GM12873 (cell line): ENCODE data around the gene JMJD6.

Experiments
- TF ChIP-seq, protein P1 (sequence below): IDR thresholded peaks from 2 replicates; pipeline ENCODE4 v1.5.1; 2012; ENCODE audit warnings: low read depth, mild to moderate bottlenecking, moderate library complexity, low read length, control low read depth; ENCODE audit not compliant: insufficient read depth; ENCODE audit errors: missing control alignments

JMJD6 gene

DNA sequence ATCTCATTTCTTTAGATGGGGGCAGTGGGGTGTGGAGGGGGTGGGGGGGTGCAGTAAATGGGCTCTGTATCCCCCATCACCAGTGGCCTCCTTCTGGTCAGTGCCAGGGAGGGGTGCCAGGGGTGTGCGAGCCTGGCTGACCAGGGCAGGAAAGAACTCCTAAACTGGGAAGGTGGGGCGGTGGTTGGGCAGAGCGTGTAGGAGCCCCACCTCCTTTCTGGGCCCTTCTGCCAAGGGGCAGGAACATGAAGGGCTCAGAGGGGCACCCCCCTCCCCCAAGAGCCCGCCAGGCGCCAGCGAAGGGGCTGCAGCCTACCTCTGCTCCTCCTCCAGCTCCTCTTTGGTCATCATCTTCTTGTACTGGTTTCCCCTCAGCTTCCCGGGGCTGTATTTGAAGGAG, 41.6 kb downstream of the JMJD6 start:
- TF ChIP-seq, protein P1, sequence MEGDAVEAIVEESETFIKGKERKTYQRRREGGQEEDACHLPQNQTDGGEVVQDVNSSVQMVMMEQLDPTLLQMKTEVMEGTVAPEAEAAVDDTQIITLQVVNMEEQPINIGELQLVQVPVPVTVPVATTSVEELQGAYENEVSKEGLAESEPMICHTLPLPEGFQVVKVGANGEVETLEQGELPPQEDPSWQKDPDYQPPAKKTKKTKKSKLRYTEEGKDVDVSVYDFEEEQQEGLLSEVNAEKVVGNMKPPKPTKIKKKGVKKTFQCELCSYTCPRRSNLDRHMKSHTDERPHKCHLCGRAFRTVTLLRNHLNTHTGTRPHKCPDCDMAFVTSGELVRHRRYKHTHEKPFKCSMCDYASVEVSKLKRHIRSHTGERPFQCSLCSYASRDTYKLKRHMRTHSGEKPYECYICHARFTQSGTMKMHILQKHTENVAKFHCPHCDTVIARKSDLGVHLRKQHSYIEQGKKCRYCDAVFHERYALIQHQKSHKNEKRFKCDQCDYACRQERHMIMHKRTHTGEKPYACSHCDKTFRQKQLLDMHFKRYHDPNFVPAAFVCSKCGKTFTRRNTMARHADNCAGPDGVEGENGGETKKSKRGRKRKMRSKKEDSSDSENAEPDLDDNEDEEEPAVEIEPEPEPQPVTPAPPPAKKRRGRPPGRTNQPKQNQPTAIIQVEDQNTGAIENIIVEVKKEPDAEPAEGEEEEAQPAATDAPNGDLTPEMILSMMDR: no peak

GRCh38 chr17:76683921-76684745, 42.3 kb downstream of the JMJD6 start:
- TF ChIP-seq, protein P1: no peak

DNA sequence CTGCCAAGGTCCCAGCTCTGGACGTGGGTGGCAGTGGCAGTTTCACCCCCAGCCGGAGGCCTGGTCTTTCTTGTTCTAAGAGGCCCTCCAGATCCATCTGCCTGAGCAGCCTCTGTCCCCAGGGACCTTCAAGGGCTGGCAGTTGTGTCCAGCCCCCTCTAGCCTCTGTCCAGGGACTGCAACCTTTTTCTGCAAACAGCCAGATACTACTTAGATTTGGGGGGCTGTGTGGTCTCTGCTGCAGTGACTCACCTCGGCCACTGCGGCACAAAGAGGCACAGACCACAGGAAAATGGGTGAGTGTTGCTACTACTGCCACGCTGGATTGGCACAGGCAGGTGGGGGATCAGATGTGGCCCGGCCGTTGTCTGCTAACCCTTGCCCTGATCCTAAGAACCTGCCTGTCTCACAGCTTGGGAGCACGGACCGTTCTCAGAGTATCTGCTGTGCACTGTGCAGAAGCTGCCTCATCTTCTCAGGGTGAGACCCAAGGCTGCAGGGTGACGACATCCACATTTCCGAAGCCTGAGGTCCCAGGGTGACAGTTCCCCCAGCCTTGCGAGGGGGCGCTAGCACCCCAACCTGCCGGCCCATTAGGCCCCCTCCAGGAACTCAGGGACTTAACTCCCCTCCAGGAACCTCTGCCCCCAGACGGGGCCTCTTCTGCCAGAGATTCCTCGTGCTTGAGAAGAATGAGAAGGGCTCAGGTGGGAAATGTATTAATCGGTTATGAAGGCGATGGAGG, 43.2 kb downstream of the JMJD6 start:
- TF ChIP-seq, protein P1: peak; percentile 38

GRCh38 chr17:76682296-76682695, 44.1 kb downstream of the JMJD6 start:
- TF ChIP-seq, protein P1: no peak

GRCh38 chr17:76681222-76682137, 44.9 kb downstream of the JMJD6 start:
- TF ChIP-seq, protein P1: peak; percentile 90

DNA sequence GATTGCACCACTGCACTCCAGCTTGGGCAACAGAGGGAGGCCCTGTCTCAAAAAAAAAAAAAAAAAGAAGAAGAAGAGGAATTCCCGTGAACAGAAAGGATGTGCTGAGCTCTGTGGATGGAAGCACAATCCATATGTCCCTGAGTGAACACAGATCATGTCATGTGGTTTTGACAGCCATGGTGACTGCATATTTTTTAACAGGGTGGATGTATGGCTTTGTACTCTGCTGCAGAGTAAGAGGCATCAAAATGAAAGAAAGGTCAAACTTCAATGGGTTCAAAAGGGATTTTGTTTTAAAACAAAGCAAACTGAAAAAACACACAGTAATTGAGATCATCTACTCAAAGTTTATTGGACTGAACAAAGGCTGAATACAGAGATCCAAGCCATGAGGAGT, 47.2 kb downstream of the JMJD6 start:
- TF ChIP-seq, protein P1: no peak
